Ishikawa (cell line): Measurements from ENCODE around the gene LRTM1.

Experiments used
- CEBPB ChIP-seq: IDR thresholded peaks from 2 replicates; pipeline ENCODE4 v1.6.1; 2012
- CREB1 ChIP-seq: IDR thresholded peaks from 2 replicates; pipeline ENCODE4 v1.6.1; 2012; ENCODE audit warnings: low read depth
- EGR1 ChIP-seq: IDR thresholded peaks from 2 replicates; pipeline ENCODE4 v1.6.1; 2012
- EP300 ChIP-seq: IDR thresholded peaks from 2 replicates; pipeline ENCODE4 v1.6.1; 2012; ENCODE audit warnings: borderline replicate concordance
- FOXM1 ChIP-seq: IDR thresholded peaks from 2 replicates; pipeline ENCODE4 v1.6.1; 2012; ENCODE audit warnings: low read depth, borderline replicate concordance
- NFIC ChIP-seq: IDR thresholded peaks from 2 replicates; pipeline ENCODE4 v1.6.1; 2012
- RAD21 ChIP-seq: IDR thresholded peaks from 2 replicates; pipeline ENCODE4 v1.6.1; 2012; ENCODE audit warnings: low read depth
- TAF1 ChIP-seq: IDR thresholded peaks from 2 replicates; pipeline ENCODE4 v1.6.1; 2012; ENCODE audit warnings: low read depth, mild to moderate bottlenecking
- TCF12 ChIP-seq: IDR thresholded peaks from 2 replicates; pipeline ENCODE4 v1.6.1; 2012; ENCODE audit warnings: low read depth
- TEAD4 ChIP-seq: IDR thresholded peaks from 2 replicates; pipeline ENCODE4 v1.6.1; 2012
- YY1 ChIP-seq: IDR thresholded peaks from 2 replicates; pipeline ENCODE4 v1.6.1; 2012; ENCODE audit warnings: low read depth
- ZBTB7A ChIP-seq: IDR thresholded peaks from 2 replicates; pipeline ENCODE4 v1.6.1; 2012; ENCODE audit warnings: low read depth
- TF ChIP-seq, protein P1 (sequence below): IDR thresholded peaks from 2 replicates; pipeline ENCODE4 v1.6.1; 2012
- TF ChIP-seq, protein P2 (sequence below): IDR thresholded peaks from 2 replicates; pipeline ENCODE4 v1.6.1; 2012
- TF ChIP-seq, protein P3 (sequence below): IDR thresholded peaks from 2 replicates; pipeline ENCODE4 v1.6.1; 2012; ENCODE audit warnings: low read depth, mild to moderate bottlenecking

LRTM1 gene

GRCh38 chr3:54915976-54916375 is 11.9 kb downstream of the LRTM1 start:
- no peak for TF ChIP-seq EP300

DNA sequence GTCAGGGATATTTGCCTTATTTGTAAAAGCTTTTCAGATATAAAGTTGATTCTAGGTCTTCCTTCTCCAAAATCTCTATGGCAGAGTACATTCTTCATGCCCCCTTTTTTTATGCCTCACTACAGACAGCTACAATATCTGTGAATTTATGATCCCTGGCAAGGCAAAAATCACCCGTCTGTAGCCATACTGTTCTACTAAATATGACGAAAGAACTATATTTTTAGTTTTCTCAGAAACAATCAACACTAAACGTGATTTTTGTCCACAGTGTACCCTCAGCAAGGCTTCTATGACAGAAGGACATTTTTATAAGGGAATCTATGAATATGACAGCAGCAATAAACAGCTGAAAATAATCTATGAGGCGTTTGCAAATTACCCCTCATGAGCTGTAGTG is 12.7 kb downstream of the LRTM1 start:
- TF ChIP-seq YY1 = no peak
- no peak for TF ChIP-seq CREB1
- no peak for TF ChIP-seq FOXM1
- TF ChIP-seq, protein P1, sequence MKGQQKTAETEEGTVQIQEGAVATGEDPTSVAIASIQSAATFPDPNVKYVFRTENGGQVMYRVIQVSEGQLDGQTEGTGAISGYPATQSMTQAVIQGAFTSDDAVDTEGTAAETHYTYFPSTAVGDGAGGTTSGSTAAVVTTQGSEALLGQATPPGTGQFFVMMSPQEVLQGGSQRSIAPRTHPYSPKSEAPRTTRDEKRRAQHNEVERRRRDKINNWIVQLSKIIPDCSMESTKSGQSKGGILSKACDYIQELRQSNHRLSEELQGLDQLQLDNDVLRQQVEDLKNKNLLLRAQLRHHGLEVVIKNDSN = no peak
- TF ChIP-seq TEAD4 = no peak
- no peak for TF ChIP-seq CEBPB
- TF ChIP-seq TCF12 = no peak
- TF ChIP-seq RAD21 = no peak
- TF ChIP-seq EGR1 = no peak
- TF ChIP-seq ZBTB7A = no peak
- TF ChIP-seq, protein P2, sequence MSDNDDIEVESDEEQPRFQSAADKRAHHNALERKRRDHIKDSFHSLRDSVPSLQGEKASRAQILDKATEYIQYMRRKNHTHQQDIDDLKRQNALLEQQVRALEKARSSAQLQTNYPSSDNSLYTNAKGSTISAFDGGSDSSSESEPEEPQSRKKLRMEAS = no peak
- TF ChIP-seq EP300 = no peak
- no peak for TF ChIP-seq NFIC
- TF ChIP-seq, protein P3, sequence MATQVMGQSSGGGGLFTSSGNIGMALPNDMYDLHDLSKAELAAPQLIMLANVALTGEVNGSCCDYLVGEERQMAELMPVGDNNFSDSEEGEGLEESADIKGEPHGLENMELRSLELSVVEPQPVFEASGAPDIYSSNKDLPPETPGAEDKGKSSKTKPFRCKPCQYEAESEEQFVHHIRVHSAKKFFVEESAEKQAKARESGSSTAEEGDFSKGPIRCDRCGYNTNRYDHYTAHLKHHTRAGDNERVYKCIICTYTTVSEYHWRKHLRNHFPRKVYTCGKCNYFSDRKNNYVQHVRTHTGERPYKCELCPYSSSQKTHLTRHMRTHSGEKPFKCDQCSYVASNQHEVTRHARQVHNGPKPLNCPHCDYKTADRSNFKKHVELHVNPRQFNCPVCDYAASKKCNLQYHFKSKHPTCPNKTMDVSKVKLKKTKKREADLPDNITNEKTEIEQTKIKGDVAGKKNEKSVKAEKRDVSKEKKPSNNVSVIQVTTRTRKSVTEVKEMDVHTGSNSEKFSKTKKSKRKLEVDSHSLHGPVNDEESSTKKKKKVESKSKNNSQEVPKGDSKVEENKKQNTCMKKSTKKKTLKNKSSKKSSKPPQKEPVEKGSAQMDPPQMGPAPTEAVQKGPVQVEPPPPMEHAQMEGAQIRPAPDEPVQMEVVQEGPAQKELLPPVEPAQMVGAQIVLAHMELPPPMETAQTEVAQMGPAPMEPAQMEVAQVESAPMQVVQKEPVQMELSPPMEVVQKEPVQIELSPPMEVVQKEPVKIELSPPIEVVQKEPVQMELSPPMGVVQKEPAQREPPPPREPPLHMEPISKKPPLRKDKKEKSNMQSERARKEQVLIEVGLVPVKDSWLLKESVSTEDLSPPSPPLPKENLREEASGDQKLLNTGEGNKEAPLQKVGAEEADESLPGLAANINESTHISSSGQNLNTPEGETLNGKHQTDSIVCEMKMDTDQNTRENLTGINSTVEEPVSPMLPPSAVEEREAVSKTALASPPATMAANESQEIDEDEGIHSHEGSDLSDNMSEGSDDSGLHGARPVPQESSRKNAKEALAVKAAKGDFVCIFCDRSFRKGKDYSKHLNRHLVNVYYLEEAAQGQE = no peak
- no peak for TF ChIP-seq TAF1

GRCh38 chr3:54914180-54914579 is 13.7 kb downstream of the LRTM1 start:
- TF ChIP-seq TEAD4 = no peak
- no peak for TF ChIP-seq FOXM1
- no peak for TF ChIP-seq CEBPB
- TF ChIP-seq ZBTB7A = no peak
- no peak for TF ChIP-seq RAD21
- TF ChIP-seq, protein P3 = no peak
- no peak for TF ChIP-seq YY1
- TF ChIP-seq EGR1 = no peak
- no peak for TF ChIP-seq CREB1
- TF ChIP-seq NFIC = no peak
- no peak for TF ChIP-seq TCF12
- TF ChIP-seq, protein P2 = no peak
- no peak for TF ChIP-seq TAF1

- TF ChIP-seq TAF1 (no peak), TCF12 (no peak), FOXM1 (no peak), NFIC (no peak), EP300 (no peak)
- TF ChIP-seq, protein P2 = no peak
These were observed 18.7 kb downstream of the LRTM1 start for GRCh38 chr3:54909191-54909590.

GRCh38 chr3:54906763-54907162 is 21.1 kb downstream of the LRTM1 start:
- TF ChIP-seq YY1 (no peak), EGR1 (no peak), NFIC (no peak), TAF1 (no peak), EP300 (no peak), TCF12 (no peak), CREB1 (no peak), RAD21 (no peak), ZBTB7A (no peak), TEAD4 (no peak), CEBPB (no peak)
- TF ChIP-seq, protein P1 = no peak
- TF ChIP-seq, protein P3 = no peak
